ENCODE data around the gene GRIP2.

- TF ChIP-seq, protein P1, sequence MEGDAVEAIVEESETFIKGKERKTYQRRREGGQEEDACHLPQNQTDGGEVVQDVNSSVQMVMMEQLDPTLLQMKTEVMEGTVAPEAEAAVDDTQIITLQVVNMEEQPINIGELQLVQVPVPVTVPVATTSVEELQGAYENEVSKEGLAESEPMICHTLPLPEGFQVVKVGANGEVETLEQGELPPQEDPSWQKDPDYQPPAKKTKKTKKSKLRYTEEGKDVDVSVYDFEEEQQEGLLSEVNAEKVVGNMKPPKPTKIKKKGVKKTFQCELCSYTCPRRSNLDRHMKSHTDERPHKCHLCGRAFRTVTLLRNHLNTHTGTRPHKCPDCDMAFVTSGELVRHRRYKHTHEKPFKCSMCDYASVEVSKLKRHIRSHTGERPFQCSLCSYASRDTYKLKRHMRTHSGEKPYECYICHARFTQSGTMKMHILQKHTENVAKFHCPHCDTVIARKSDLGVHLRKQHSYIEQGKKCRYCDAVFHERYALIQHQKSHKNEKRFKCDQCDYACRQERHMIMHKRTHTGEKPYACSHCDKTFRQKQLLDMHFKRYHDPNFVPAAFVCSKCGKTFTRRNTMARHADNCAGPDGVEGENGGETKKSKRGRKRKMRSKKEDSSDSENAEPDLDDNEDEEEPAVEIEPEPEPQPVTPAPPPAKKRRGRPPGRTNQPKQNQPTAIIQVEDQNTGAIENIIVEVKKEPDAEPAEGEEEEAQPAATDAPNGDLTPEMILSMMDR (IDR thresholded peaks at IDR 0.05 in 8 of 11, conservative IDR thresholded peaks at IDR 0.05 in 3 of 11), result no peak
- TF ChIP-seq POLR2AphosphoS5 (IDR thresholded peaks at IDR 0.05) (peak in 2 of 3 donors; percentile 40 to 50), POLR2A (IDR thresholded peaks at IDR 0.05) (no peak)
Measured at GRCh38 chr3:14448756-14449727, 91.1 kb downstream of the GRIP2 start.

Measured in spleen (tissue), 7 donors.